Measurements from ENCODE around the gene LTBP3.

DNA sequence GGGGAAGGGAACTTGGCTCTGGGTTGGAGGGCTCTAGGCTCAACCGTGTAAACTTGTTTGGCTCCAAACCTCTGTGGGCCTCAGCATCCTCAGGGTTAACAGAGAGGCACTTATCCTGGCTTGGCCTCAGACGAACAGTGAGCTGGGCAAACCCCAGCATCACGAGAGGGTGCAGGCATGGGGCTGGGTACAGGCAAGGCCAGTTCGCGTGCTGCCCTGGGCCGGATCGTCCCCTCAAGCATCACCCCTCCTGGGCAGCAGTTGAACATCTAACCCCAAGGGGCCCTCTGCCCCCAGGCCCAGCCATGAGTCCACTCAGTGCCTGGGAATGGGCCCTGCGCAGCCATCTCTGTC lies 19.6 kb upstream of the LTBP3 start:
- TF ChIP-seq CTCF (IDR thresholded peaks at IDR 0.05), result no peak
- no peak for TF ChIP-seq POLR2A (IDR thresholded peaks at IDR 0.05)
